Mucosa of descending colon (tissue), 3 donors: ENCODE results near the gene OR9I1. TPM values are rescaled to one million over a fixed set of nuclear protein-coding genes. Genes with fewer than 3 reads are reported as not detected.

ENCODE experiments used
- total RNA-seq, 3 donors: library from RNA; stranded (reverse); fragmentation: NEBNext Ultra II Directional in 2 of 3; extraction: Animal tissue kit (Norgen Biotek cat#: 25700) in 2 of 3; gene quantifications; one replicate each; pipeline versions ENCODE4 v1.2.1 to v1.2.4, GENCODE V29; 2021 to 2023
- donor health status: DM: no; HTN: no; CAD: no; lungs with moderate emphysema.
- donor health status: DM: no; HTN: no; CAD: no.
- donor health status: DM: no; HTN: yes; CAD: no.

OR9I1 gene
- total RNA-seq, 3 donors from 2014 or later = not detected

Other genes starting within 250 kb of the OR9I1 start
- not detected for gene OR9Q1, start 101.6 kb downstream of the OR9I1 start, total RNA-seq
- gene OR6Q1, start 94.6 kb downstream of the OR9I1 start, total RNA-seq = not detected
- not detected for gene OR9Q2, start 63.5 kb upstream of the OR9I1 start, total RNA-seq
- gene OR1S2, start 78.6 kb upstream of the OR9I1 start, total RNA-seq = not detected
- not detected for gene OR1S1, start 87.2 kb upstream of the OR9I1 start, total RNA-seq
- not detected for gene OR10Q1, start 103.4 kb upstream of the OR9I1 start, total RNA-seq
- gene OR10W1, start 142.7 kb upstream of the OR9I1 start, total RNA-seq = not detected
- not detected for gene OR5B17, start 233.5 kb upstream of the OR9I1 start, total RNA-seq